ENCODE measurements around the gene KDM5C. TPM values are rescaled to one million over a fixed set of nuclear protein-coding genes. Genes with fewer than 3 reads are reported as not detected.

Gene KDM5C
- total RNA-seq = 100 to 1,000 TPM; 115 to 130 TPM

DNA sequence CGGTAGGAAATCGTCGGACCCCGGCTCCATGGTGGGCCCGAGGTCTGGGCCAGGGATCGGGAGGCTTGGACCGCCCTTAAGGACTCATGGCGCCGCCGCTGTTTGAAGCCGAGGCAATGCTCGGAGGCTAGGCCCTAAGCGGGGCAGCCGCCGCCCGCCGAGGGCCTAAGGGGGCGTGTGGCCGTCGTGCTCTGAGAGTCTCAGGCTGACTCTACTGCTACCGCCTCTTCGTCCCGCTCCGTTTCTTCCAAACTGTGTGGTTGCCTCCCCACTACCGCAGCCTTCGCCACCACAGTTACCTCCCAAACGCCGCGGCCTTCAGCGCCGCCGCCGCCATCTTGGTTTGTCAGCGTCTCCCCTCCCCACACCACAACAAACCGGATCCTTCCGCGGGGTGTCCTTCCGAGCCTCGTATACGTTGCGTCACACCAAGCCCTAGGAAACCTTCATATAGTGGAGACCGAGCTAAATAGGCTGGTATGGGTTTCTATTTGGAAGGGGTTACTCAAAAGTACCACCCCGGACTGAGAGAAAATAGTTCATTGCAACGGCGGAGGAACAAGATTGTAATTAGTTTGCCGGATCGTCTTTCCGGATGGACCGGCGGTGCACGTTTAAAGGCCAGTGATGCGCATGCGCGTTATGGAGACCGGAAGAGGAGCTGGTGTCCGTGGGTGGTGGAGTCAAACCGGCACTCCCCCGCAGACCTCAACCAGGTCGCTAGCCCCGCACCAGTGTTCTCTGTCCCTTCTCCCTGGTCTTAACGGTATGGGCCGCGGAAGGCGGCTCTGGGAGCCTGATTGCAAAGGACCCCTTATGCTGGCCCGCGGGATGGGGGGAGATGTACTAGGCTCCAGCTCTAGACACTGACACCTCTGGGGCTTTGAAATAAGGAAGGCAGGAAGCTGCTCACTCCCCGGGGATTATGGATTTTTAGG is at the start of gene KDM5C:
Gene KDM5C, minus strand, starts transcription at position 348 of the 938 bp plus-strand sequence. Its CDS starts 318 bp downstream, at position 30.
- Histone ChIP-seq H3K9me3 (no peaks in the 10 kb centered on the region), H3K36me3 (no peaks in the 10 kb centered on the region), H3K4me1 (peaks cover 14% of the 10 kb centered on the region), H3K4me3 (peak within 1 kb of the TSS; percentile 97), H3K27ac (peak within 1 kb of the TSS; percentile 76), H3K9ac (ENCODE audit: low read depth in 2 of 2, low read length in 2 of 2) (peak within 1 kb of the TSS; percentile 92 to 97), H3K27me3 (no peaks in the 10 kb centered on the region)
- peak; percentile 96 for DNase-seq
- intact Hi-C loops (cut with DNase I) = no loop called here
- TF ChIP-seq, protein P1, sequence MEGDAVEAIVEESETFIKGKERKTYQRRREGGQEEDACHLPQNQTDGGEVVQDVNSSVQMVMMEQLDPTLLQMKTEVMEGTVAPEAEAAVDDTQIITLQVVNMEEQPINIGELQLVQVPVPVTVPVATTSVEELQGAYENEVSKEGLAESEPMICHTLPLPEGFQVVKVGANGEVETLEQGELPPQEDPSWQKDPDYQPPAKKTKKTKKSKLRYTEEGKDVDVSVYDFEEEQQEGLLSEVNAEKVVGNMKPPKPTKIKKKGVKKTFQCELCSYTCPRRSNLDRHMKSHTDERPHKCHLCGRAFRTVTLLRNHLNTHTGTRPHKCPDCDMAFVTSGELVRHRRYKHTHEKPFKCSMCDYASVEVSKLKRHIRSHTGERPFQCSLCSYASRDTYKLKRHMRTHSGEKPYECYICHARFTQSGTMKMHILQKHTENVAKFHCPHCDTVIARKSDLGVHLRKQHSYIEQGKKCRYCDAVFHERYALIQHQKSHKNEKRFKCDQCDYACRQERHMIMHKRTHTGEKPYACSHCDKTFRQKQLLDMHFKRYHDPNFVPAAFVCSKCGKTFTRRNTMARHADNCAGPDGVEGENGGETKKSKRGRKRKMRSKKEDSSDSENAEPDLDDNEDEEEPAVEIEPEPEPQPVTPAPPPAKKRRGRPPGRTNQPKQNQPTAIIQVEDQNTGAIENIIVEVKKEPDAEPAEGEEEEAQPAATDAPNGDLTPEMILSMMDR (IDR thresholded peaks at IDR 0.05) = no peak

DNA sequence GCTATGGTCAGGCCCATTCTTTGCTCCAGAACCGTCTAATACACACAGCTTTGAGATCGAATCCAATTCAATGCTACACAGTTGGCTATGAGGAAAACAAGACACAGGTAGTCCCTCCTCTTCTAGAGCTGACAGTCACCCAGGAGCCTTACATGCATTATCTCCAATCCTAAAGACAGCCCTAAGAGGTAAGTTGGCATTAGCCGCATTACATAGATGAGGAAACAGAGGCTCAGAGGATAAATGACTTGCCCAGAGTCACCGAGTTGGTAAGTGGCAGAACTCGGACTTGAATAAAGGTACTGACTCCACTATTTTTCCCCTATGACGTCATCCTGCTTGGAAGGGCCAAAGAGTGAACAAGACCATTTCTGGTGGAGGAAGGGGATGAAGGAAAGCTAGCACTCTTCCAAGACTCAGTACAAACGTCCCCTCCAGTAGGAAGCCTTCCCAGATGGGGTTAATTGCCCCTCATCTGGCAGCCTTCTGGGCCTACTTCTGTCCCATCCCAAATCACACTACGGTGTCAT is 47.9 kb upstream of the KDM5C start:
- TF ChIP-seq, protein P1 (IDR thresholded peaks at IDR 0.05) = no peak
- intact Hi-C loops (cut with DNase I) = no loop called here
- Histone ChIP-seq H3K27me3 (no peaks in the 10 kb centered on the region), H3K9ac (ENCODE audit: low read depth in 2 of 2, low read length in 2 of 2) (no peak overlapping the region), H3K9me3 (no peaks in the 10 kb centered on the region), H3K36me3 (no peaks in the 10 kb centered on the region), H3K4me3 (no peak overlapping the region), H3K27ac (no peak overlapping the region), H3K4me1 (no peaks in the 10 kb centered on the region)
- DNase-seq = no peak

DNA sequence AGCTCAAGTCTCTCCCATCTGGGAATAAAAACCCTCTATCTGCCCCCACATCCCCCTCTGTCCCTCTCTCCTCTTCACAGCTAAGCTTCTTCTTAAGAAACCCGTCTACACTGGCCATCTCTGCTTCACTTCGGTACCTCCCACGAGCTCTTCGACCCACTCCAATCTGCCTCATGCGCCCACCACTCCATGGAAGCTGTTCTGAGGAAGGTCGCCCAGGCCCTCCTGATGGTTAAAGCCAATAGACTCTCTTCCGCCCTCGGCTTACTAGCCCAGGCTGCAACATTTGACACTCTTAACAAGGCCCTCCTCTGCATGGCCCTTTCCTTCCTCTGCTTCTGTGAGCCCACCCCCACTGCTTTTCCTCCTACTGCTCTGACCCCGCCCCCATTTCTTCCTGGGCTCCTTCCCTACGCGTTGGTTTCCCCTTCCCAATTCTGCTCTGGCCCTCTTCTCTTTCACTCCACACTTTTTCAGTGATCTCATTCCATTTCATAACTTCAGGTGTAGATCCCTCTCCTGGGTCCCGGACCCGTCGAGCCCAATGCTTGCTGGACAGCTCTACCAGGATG is 44.6 kb upstream of the KDM5C start:
- Histone ChIP-seq H3K9ac (ENCODE audit: low read depth in 2 of 2, low read length in 2 of 2) (no peak overlapping the region), H3K4me1 (no peaks in the 10 kb centered on the region), H3K4me3 (no peak overlapping the region), H3K36me3 (no peaks in the 10 kb centered on the region), H3K9me3 (no peaks in the 10 kb centered on the region), H3K27me3 (no peaks in the 10 kb centered on the region), H3K27ac (no peak overlapping the region)
- intact Hi-C loops (cut with DNase I) = no loop called here
- TF ChIP-seq, protein P1 (IDR thresholded peaks at IDR 0.05) = no peak
- no peak for DNase-seq

DNA sequence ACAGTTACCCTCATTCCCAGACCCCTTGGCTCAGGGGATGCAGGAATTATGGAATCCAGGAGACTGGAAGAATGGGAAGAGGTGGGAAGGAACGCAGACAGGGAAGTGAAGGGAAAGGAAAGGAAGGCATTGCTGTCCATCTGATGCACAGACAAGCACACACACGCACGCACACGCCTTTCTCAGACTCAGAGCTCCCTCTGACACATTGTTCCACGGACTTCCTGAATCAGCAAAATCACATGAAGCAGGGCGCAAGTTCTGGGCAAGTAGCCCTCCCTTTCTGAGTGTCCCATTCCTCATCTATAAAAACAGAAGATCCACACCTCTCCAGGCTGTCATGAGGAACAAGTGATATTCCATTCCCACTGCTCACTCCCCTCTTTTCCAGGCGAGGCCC is 43.2 kb upstream of the KDM5C start:
- TF ChIP-seq, protein P1 (IDR thresholded peaks at IDR 0.05) = no peak
- H3K27ac ChIP-seq = no peak overlapping the region
- no peaks in the 10 kb centered on the region for H3K4me1 ChIP-seq
- intact Hi-C loops (cut with DNase I) = no loop called here
- no peak overlapping the region for H3K4me3 ChIP-seq
- no peaks in the 10 kb centered on the region for H3K9me3 ChIP-seq
- H3K36me3 ChIP-seq = no peaks in the 10 kb centered on the region
- H3K27me3 ChIP-seq = no peaks in the 10 kb centered on the region
- DNase-seq = no peak
- no peak overlapping the region for H3K9ac ChIP-seq (ENCODE audit: low read depth in 2 of 2, low read length in 2 of 2)

DNA sequence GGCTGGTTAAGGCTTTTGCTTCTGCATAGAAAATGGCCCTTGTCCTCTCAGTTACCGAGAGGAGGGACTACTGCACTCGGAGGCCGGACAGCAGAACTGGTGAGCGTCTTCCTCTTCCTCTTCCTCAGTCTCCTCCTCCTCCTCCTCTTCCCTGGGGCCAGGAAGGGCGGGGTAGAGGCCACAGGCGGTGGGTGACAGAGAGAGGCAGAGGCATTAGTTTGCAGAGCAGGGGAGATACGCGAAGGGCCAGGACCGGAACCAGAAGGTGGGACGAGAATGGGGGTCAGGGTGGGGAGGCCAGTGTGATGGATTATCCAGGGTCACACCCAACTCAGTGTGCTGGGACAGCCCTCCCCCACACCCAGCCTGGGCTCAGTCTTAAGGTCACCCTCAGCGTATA is 41.9 kb upstream of the KDM5C start:
- TF ChIP-seq, protein P1 (IDR thresholded peaks at IDR 0.05) = no peak
- intact Hi-C loops (cut with DNase I) = no loop called here
- Histone ChIP-seq H3K36me3 (no peaks in the 10 kb centered on the region), H3K9me3 (no peaks in the 10 kb centered on the region), H3K4me3 (no peak overlapping the region), H3K27me3 (no peaks in the 10 kb centered on the region), H3K9ac (ENCODE audit: low read depth in 2 of 2, low read length in 2 of 2) (no peak overlapping the region), H3K27ac (no peak overlapping the region), H3K4me1 (no peaks in the 10 kb centered on the region)
- no peak for DNase-seq
